ENCODE measurements around the gene SNN. TPM values are rescaled to one million over a fixed set of nuclear protein-coding genes. Genes with fewer than 3 reads are reported as not detected.

The SNN gene
- total and polyA plus RNA-seq, 2 of the 8 experiments (the other 6 are each of a cell fraction or from before 2014, with no cell fraction given), result 37.4 to 66.9 TPM

- Histone ChIP-seq H3K23ac (ENCODE audit: insufficient read length) (no peak overlapping the region), H3K56ac (replicated peaks; ENCODE audit: insufficient read length, low read depth, low read length) (no peak overlapping the region), H4K20me1 (replicated peaks in 1 of 2; ENCODE audit: control insufficient read depth in 1 of 2, insufficient read depth in 2 of 2, low read length in 2 of 2) (peaks cover 29 to 61% of the 10 kb centered on the region in 2 experiments), H2BK5ac (ENCODE audit: low read depth, low read length) (peak overlapping the region; percentile 60; the same call in 1 of the 2 replicates), H3K4me1 (replicated peaks in 1 of 4; ENCODE audit: control insufficient read depth in 3 of 4, insufficient read depth in 4 of 4, low read length in 3 of 4) (peaks cover 5 to 31% (median 22%) of the 10 kb centered on the region in 4 experiments), H2BK15ac (ENCODE audit: low read length) (no peak overlapping the region; the same call in 1 of the 2 replicates), H3K27me3 (replicated peaks in 1 of 4; ENCODE audit: control insufficient read depth in 3 of 4, extremely low read depth in 1 of 4, insufficient read depth in 3 of 4, low read length in 3 of 4) (peaks cover 0 to 4% (median 0%) of the 10 kb centered on the region in 4 experiments; a peak in 1 of 7 replicates), H3K9me3 (ENCODE audit: insufficient read depth in 2 of 2, low read depth in 1 of 2, low read length in 1 of 2) (no peaks in the 10 kb centered on the region), H2BK20ac (ENCODE audit: low read length) (no peak overlapping the region), H3K27ac (ENCODE audit: low read depth, low read length) (no peak overlapping the region), H3K4me3 (ENCODE audit: extremely low read depth in 1 of 4, insufficient read depth in 2 of 4, low read depth in 3 of 4, low read length in 4 of 4) (no peak overlapping the region), H3K36me3 (ENCODE audit: control insufficient read depth in 2 of 4, insufficient read depth in 4 of 4, low read length in 3 of 4) (peaks cover 0 to 5% (median 3%) of the 10 kb centered on the region in 4 experiments; a peak in 5 of 8 replicates), H2BK12ac (ENCODE audit: low read depth, low read length) (no peak overlapping the region), H3K14ac (ENCODE audit: insufficient read length) (no peak overlapping the region), H3K4ac (replicated peaks; ENCODE audit: insufficient read length, low read depth, low read length) (no peak overlapping the region), H2BK120ac (replicated peaks; ENCODE audit: low read depth, low read length) (no peak overlapping the region), H3K79me1 (ENCODE audit: low read depth, low read length) (peaks cover 28% of the 10 kb centered on the region), H2AFZ (ENCODE audit: low read length) (no peak overlapping the region), H4K8ac (ENCODE audit: extremely low read depth, insufficient read depth, low read length) (no peak overlapping the region), H4K5ac (ENCODE audit: insufficient read length, low read depth, low read length) (no peak overlapping the region), H3K9ac (replicated peaks in 1 of 4; ENCODE audit: extremely low read depth in 1 of 4, low read depth in 3 of 4, low read length in 3 of 4) (no peak overlapping the region), H2AK5ac (ENCODE audit: low read depth, low read length) (peak overlapping the region; percentile 24; the same call in 1 of the 2 replicates), H3K4me2 (ENCODE audit: insufficient read depth in 1 of 2, low read depth in 2 of 2, low read length in 2 of 2) (no peak overlapping the region), H3K18ac (ENCODE audit: extremely low read depth, low read length) (no peak overlapping the region; the same call in 1 of the 2 replicates), H3K23me2 (ENCODE audit: low read depth, low read length) (peaks cover 5% of the 10 kb centered on the region; the same call in 1 of the 2 replicates), H3K79me2 (ENCODE audit: control insufficient read depth in 1 of 2, insufficient read depth in 2 of 2, low read length in 2 of 2) (peaks cover 14 to 64% of the 10 kb centered on the region in 2 experiments), H4K91ac (replicated peaks; ENCODE audit: insufficient read length, low read length) (no peak overlapping the region)
- WGBS, 2 experiments (ENCODE audit: extremely low coverage in 1 of 2, insufficient coverage in 1 of 2, insufficient read length in 1 of 2, insufficient replicate concordance in 2 of 2, low coverage in 1 of 2, low lambda C conversion rate in 2 of 2, missing lambda C conversion rate in 1 of 2), result 100% methylated on average over 2 of the region's 2 CpGs; no CpG with 5 or more reads in 1 of the 2 experiments
- ChIA-PET CTCF (ENCODE audit: partially characterized antibody) (interaction anchor here (1.4 to 3.5 kb wide), 2 partner anchors 30 to 141 kb away, joined by 3 to 13 read pairs; no protein-coding TSS in a partner anchor), POLR2A (ENCODE audit: partially characterized antibody) (interaction anchor here (1.6 to 2.0 kb wide), 2 partner anchors 12 to 18 kb away, joined by 3 to 6 read pairs; no protein-coding TSS in a partner anchor)
- FAIRE-seq (no peak), DNase-seq (ENCODE audit: low read depth in 1 of 2, low spot score in 2 of 2) (no peak)
- TF ChIP-seq SAP30 (IDR thresholded peaks at IDR 0.05; ENCODE audit: insufficient read depth, insufficient replicate concordance, low read length) (no peak), HDAC6 (IDR thresholded peaks at IDR 0.05; ENCODE audit: low read depth, low read length) (no peak), SIRT6 (IDR thresholded peaks at IDR 0.05; ENCODE audit: low read length) (no peak), NANOG (IDR thresholded peaks at IDR 0.05; ENCODE audit: insufficient read depth, low read depth, low read length, poor library complexity, severe bottlenecking) (no peak), CTBP2 (IDR thresholded peaks at IDR 0.05; ENCODE audit: borderline replicate concordance, insufficient read depth, insufficient read length, low read length) (no peak), CEBPB (IDR thresholded peaks at IDR 0.05; ENCODE audit: low read depth, low read length) (no peak), EGR1 (IDR thresholded peaks at IDR 0.05; ENCODE audit: borderline replicate concordance, low read depth, low read length) (no peak)
These were observed 3.0 kb downstream of the SNN start for GRCh38 chr16:11671271-11671670.
